ENCODE measurements around the gene A2ML1.

DNA sequence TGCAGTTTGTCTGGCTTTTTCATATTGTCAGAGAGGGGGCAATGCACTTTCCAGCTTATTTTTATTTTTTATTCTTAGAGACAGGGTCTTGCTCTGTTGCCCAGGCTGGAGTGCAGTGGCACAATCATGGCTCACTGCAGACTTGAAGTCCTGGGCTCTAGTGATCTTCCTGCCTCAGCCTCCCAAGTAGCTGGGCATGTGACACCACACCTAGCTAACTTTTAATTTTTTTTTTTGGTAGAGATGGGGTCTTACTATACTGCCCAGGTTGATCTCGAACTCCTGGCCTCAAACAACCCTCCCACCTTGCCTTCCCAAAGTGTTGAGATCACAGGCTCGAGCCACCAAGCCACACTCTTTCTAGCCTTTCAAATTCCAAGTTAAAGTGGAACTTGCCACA, 3.9 kb upstream of the A2ML1 start:
- TF ChIP-seq, protein P1, sequence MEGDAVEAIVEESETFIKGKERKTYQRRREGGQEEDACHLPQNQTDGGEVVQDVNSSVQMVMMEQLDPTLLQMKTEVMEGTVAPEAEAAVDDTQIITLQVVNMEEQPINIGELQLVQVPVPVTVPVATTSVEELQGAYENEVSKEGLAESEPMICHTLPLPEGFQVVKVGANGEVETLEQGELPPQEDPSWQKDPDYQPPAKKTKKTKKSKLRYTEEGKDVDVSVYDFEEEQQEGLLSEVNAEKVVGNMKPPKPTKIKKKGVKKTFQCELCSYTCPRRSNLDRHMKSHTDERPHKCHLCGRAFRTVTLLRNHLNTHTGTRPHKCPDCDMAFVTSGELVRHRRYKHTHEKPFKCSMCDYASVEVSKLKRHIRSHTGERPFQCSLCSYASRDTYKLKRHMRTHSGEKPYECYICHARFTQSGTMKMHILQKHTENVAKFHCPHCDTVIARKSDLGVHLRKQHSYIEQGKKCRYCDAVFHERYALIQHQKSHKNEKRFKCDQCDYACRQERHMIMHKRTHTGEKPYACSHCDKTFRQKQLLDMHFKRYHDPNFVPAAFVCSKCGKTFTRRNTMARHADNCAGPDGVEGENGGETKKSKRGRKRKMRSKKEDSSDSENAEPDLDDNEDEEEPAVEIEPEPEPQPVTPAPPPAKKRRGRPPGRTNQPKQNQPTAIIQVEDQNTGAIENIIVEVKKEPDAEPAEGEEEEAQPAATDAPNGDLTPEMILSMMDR (IDR thresholded peaks at IDR 0.05): no peak
- TF ChIP-seq POLR2A (IDR thresholded peaks at IDR 0.05) (no peak), EP300 (IDR thresholded peaks at IDR 0.05; ENCODE audit: low read depth) (no peak), POLR2AphosphoS5 (IDR thresholded peaks at IDR 0.05) (no peak)
